Mesothelial cell of epicardium (in vitro differentiated cells): ENCODE results near the gene BRWD1. TPM values are rescaled to one million over a fixed set of nuclear protein-coding genes. Genes with fewer than 3 reads are reported as not detected.
"Not testable (repeated sequence)": the region's sequence is repeated elsewhere in the genome, so short reads cannot be mapped to it uniquely, and the experiment has no call there.

Experiments
- DNase-seq, 2 experiments: peaks; one replicate each; pipeline ENCODE4 v3.0.0; 2021; ENCODE audit warnings: low spot score in 2 of 2; ENCODE audit not compliant: unreplicated experiment in 2 of 2
- H3K27ac Mint-ChIP-seq: 2 replicates; pipeline ENCODE4 v1.8.0; 2021; ENCODE audit warnings: mixed read lengths
- H3K27me3 Mint-ChIP-seq: 2 replicates; pipeline ENCODE4 v1.8.0; 2021; ENCODE audit warnings: low read depth, mixed read lengths
- H3K36me3 Mint-ChIP-seq: 2 replicates; pipeline ENCODE4 v1.8.0; 2021; ENCODE audit warnings: mixed read lengths
- H3K4me1 Mint-ChIP-seq: 2 replicates; pipeline ENCODE4 v1.8.0; 2021; ENCODE audit warnings: mixed read lengths
- H3K4me3 Mint-ChIP-seq: 2 replicates; pipeline ENCODE4 v1.8.0; 2021; ENCODE audit warnings: mild to moderate bottlenecking, moderate library complexity, mixed read lengths
- H3K9me3 Mint-ChIP-seq: 2 replicates; pipeline ENCODE4 v1.8.0; 2021; ENCODE audit warnings: mixed read lengths
- CTCF ChIP-seq: fragments of 200-600 bp; sonication (generic); IDR thresholded peaks from one replicate; pipeline ENCODE4 v1.5.0; 2021; ENCODE audit warnings: antibody characterized with exemption; ENCODE audit not compliant: unreplicated experiment
- total RNA-seq: library from RNA; stranded (reverse); gene quantifications from 3 replicates; pipeline ENCODE4 v1.2.1, GENCODE V29; 2021

The BRWD1 gene
- total RNA-seq, 1 donor from 2014 or later: 65.9 TPM

- Mint-ChIP-seq H3K9me3 (no peaks in the 10 kb centered on the region), H3K4me1 (no peaks in the 10 kb centered on the region), H3K27ac (no peak overlapping the region), H3K36me3 (peaks cover 45% of the 10 kb centered on the region), H3K4me3 (no peak overlapping the region), H3K27me3 (no peaks in the 10 kb centered on the region)
- TF ChIP-seq CTCF: no peak
- no peak for DNase-seq
Observed at GRCh38 chr21:39232861-39233291, 80.6 kb downstream of the BRWD1 start.

- peaks cover 48% of the 10 kb centered on the region for H3K36me3 Mint-ChIP-seq
Observed at GRCh38 chr21:39224930-39225329, 88.5 kb downstream of the BRWD1 start.

GRCh38 chr21:39221997-39222486 lies 91.4 kb downstream of the BRWD1 start:
- Mint-ChIP-seq H3K27ac (no peak overlapping the region), H3K4me1 (no peaks in the 10 kb centered on the region), H3K4me3 (no peak overlapping the region)

More at GRCh38 chr21:39224930-39225329, 88.5 kb downstream of the BRWD1 start:
- Mint-ChIP-seq H3K27me3 (no peaks in the 10 kb centered on the region), H3K4me1 (no peaks in the 10 kb centered on the region), H3K4me3 (no peak overlapping the region), H3K9me3 (no peaks in the 10 kb centered on the region), H3K27ac (no peak overlapping the region)
- TF ChIP-seq CTCF: no peak
- DNase-seq: no peak

GRCh38 chr21:39221282-39221996 lies 92.0 kb downstream of the BRWD1 start:
- Mint-ChIP-seq H3K27ac (no peak overlapping the region), H3K4me3 (no peak overlapping the region), H3K27me3 (no peaks in the 10 kb centered on the region), H3K36me3 (peaks cover 38% of the 10 kb centered on the region), H3K4me1 (no peaks in the 10 kb centered on the region), H3K9me3 (no peaks in the 10 kb centered on the region)
- DNase-seq: no peak
- TF ChIP-seq CTCF: no peak

More at GRCh38 chr21:39221997-39222486, 91.4 kb downstream of the BRWD1 start:
- Mint-ChIP-seq H3K27me3 (no peaks in the 10 kb centered on the region), H3K36me3 (peaks cover 43% of the 10 kb centered on the region), H3K9me3 (no peaks in the 10 kb centered on the region)
- no peak for DNase-seq
- TF ChIP-seq CTCF: no peak

- H3K27me3 Mint-ChIP-seq, DNase-seq, H3K9me3 Mint-ChIP-seq, H3K4me3 Mint-ChIP-seq, H3K4me1 Mint-ChIP-seq, H3K27ac Mint-ChIP-seq: not testable (repeated sequence)
- H3K36me3 Mint-ChIP-seq: peaks cover 35% of the 10 kb centered on the region
Observed at GRCh38 chr21:39220875-39221274, 92.6 kb downstream of the BRWD1 start.

GRCh38 chr21:39220150-39220549 lies 93.3 kb downstream of the BRWD1 start:
- H3K4me3 Mint-ChIP-seq: no peak overlapping the region
- TF ChIP-seq CTCF: no peak
- H3K27ac Mint-ChIP-seq: no peak overlapping the region
- H3K36me3 Mint-ChIP-seq: peaks cover 37% of the 10 kb centered on the region
- H3K4me1 Mint-ChIP-seq: no peaks in the 10 kb centered on the region
- no peaks in the 10 kb centered on the region for H3K27me3 Mint-ChIP-seq
- H3K9me3 Mint-ChIP-seq: no peaks in the 10 kb centered on the region
- no peak for DNase-seq
